Glomerular visceral epithelial cell (primary cell): ENCODE measurements around the gene PCDHB16.

Experiments
- DNase-seq: peaks from one replicate; pipeline ENCODE4 v3.0.0-alpha.2; 2016; ENCODE audit errors: extremely low spot score

PCDHB16 gene

DNA sequence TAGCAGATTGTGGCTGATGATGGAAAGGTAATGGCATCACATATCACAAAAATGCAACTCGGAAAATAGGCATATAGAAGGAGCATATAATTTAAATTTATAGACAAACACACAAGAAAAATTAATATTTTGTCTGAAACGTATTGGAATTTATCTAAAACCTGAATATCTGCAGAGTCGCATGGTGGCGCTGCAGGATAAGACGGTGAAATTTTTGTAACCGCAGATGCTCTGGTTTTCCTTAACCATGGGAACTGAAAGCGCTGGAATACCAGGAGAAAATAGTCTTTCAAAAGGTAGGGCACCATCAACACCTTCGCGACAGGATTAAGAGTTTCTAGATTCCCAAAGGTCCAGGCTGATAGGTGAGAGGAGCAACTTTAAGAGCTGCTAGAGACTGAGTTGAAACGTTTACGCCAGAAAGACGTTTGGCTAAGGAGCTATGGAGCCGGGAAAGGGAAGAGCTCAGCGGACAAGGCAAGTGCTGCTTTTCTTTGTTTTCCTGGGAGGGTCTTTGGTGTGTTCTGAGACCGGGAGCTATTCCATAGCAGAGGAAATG lies 52.0 kb downstream of the PCDHB16 start:
- peak; percentile 20 for DNase-seq
